ENCODE measurements around the gene COL13A1.

DNA sequence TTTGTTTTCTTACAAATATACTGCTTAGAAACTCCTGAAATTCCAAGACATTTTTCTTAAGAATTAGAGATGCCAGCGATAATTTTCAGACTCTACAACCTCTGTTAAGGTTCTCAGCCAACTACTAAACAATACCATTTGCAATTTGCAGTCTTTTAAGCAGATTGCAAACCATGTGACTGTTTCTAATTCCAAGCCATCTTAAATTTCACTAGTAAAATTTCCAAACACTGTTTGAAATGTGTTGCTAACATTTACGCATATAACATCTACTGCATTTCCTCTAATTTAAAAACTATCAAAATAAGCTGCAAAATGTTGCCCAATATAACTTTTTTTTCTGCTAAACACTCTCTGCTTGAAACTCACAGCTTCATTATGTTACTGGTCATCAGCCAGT, 194.9 kb downstream of the COL13A1 start:
- TF ChIP-seq EP300 (IDR thresholded peaks at IDR 0.05) (no peak), POLR2A (IDR thresholded peaks at IDR 0.05) (no peak)
- TF ChIP-seq, protein P1, sequence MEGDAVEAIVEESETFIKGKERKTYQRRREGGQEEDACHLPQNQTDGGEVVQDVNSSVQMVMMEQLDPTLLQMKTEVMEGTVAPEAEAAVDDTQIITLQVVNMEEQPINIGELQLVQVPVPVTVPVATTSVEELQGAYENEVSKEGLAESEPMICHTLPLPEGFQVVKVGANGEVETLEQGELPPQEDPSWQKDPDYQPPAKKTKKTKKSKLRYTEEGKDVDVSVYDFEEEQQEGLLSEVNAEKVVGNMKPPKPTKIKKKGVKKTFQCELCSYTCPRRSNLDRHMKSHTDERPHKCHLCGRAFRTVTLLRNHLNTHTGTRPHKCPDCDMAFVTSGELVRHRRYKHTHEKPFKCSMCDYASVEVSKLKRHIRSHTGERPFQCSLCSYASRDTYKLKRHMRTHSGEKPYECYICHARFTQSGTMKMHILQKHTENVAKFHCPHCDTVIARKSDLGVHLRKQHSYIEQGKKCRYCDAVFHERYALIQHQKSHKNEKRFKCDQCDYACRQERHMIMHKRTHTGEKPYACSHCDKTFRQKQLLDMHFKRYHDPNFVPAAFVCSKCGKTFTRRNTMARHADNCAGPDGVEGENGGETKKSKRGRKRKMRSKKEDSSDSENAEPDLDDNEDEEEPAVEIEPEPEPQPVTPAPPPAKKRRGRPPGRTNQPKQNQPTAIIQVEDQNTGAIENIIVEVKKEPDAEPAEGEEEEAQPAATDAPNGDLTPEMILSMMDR (IDR thresholded peaks at IDR 0.05): no peak
